HepG2 (cell line): ENCODE measurements around the gene MLX. TPM values are rescaled to one million over a fixed set of nuclear protein-coding genes. Genes with fewer than 3 reads are reported as not detected.

ENCODE experiments used
- ARNT ChIP-seq: fragments of 450-650 bp; IDR thresholded peaks from 2 replicates; pipeline ENCODE4 v1.6.1; 2017
- ATF4 ChIP-seq, 2 experiments: fragments of 450-650 bp in 1 of 2; sonication (generic) in 1 of 2; formaldehyde crosslinking; IDR thresholded peaks; 2 replicates each; pipeline versions ENCODE4 v1.5.0 to v1.8.0; 2020 to 2022; ENCODE audit warnings: mild to moderate bottlenecking in 1 of 2, missing genetic modification reagents in 1 of 2
- FOSL1 ChIP-seq: sonication (generic); formaldehyde crosslinking; IDR thresholded peaks from 2 replicates; pipeline ENCODE4 v1.9.0; 2021; ENCODE audit warnings: missing genetic modification reagents, borderline replicate concordance
- FOXA1 ChIP-seq, 2 experiments: fragments of 450-650 bp in 1 of 2; sonication (generic) in 1 of 2; formaldehyde crosslinking in 1 of 2; IDR thresholded peaks; 2 replicates each; pipeline versions ENCODE4 v1.4.0 to v1.6.1; 2016 to 2020; ENCODE audit warnings: missing genetic modification reagents in 1 of 2
- MIXL1 ChIP-seq: IDR thresholded peaks from 2 replicates; pipeline ENCODE4 v1.6.1; 2016
- PLSCR1 ChIP-seq: sonication (generic); formaldehyde crosslinking; IDR thresholded peaks from 2 replicates; pipeline ENCODE4 v1.5.0; 2020; ENCODE audit warnings: missing genetic modification reagents, mild to moderate bottlenecking, borderline replicate concordance
- RARA ChIP-seq: IDR thresholded peaks from 2 replicates; pipeline ENCODE4 v1.6.1; 2016; ENCODE audit warnings: missing genetic modification reagents, missing compliant biosample characterization
- SAP130 ChIP-seq: IDR thresholded peaks from 2 replicates; pipeline ENCODE4 v1.6.1; 2016; ENCODE audit warnings: low read depth
- ZC3H4 ChIP-seq: sonication (generic); formaldehyde crosslinking; IDR thresholded peaks from 2 replicates; pipeline ENCODE4 v1.4.0; 2020; ENCODE audit warnings: missing genetic modification reagents, borderline replicate concordance
- ZMYM3 ChIP-seq: sonication (generic); formaldehyde crosslinking; IDR thresholded peaks from 2 replicates; pipeline ENCODE4 v1.5.1; 2020; ENCODE audit warnings: mild to moderate bottlenecking, missing genetic modification reagents
- ZNF121 ChIP-seq: sonication (generic); formaldehyde crosslinking; IDR thresholded peaks from 2 replicates; pipeline ENCODE4 v1.5.0; 2020; ENCODE audit warnings: mild to moderate bottlenecking, missing genetic modification reagents
- ZNF160 ChIP-seq: sonication (generic); formaldehyde crosslinking; IDR thresholded peaks from 2 replicates; pipeline ENCODE4 v1.8.0; 2022; ENCODE audit warnings: mild to moderate bottlenecking, inconsistent platforms, missing genetic modification reagents
- ZNF234 ChIP-seq: sonication (generic); formaldehyde crosslinking; conservative IDR thresholded peaks from 2 replicates; pipeline ENCODE4 v1.5.1; 2020; ENCODE audit warnings: mild to moderate bottlenecking, missing genetic modification reagents
- ZNF30 ChIP-seq: sonication (generic); formaldehyde crosslinking; IDR thresholded peaks from 2 replicates; pipeline ENCODE4 v1.5.0; 2020; ENCODE audit warnings: mild to moderate bottlenecking, missing genetic modification reagents
- ZNF570 ChIP-seq: sonication (generic); formaldehyde crosslinking; IDR thresholded peaks from 2 replicates; pipeline ENCODE4 v1.4.0; 2020; ENCODE audit warnings: mild to moderate bottlenecking, missing genetic modification reagents, borderline replicate concordance
- ZNF644 ChIP-seq: IDR thresholded peaks from 2 replicates; pipeline ENCODE4 v1.6.1; 2016; ENCODE audit warnings: low read depth
- ZNF878 ChIP-seq: sonication (generic); formaldehyde crosslinking; IDR thresholded peaks from 2 replicates; pipeline ENCODE4 v1.8.1; 2023; ENCODE audit warnings: mild to moderate bottlenecking, missing genetic modification reagents, moderate library complexity
- polyA plus RNA-seq, 8 experiments: library from polyadenylated mRNA; depleted of rRNA in 3 of 8; stranded (reverse) in 7 of 8; unstranded in 1 of 8; fragments of >200 nt; fragmentation: Illumina TruSeq in 4 of 8; extraction: Trizol in 4 of 8; gene quantifications; 2 replicates each; pipeline versions ENCODE4 v1.2.1 to v1.2.3, GENCODE V29; 2011 to 2016; ENCODE audit warnings: low read depth in 4 of 8, missing spikeins in 1 of 8, mixed read lengths in 1 of 8; ENCODE audit not compliant: insufficient read depth in 1 of 8
- total RNA-seq, 5 experiments: library from RNA; depleted of rRNA; stranded (reverse); fragments of >200 nt; fragmentation: Illumina TruSeq; extraction: Trizol; gene quantifications; 2 replicates each; pipeline ENCODE4 v1.2.3, GENCODE V29; 2016; ENCODE audit warnings: low read depth in 1 of 5
- TF ChIP-seq, protein P1 (sequence below): sonication (generic); formaldehyde crosslinking; IDR thresholded peaks from 2 replicates; pipeline ENCODE4 v1.9.0; 2021; ENCODE audit warnings: mild to moderate bottlenecking, missing genetic modification reagents
- TF ChIP-seq, protein P2 (sequence below): sonication (generic); formaldehyde crosslinking; IDR thresholded peaks from 2 replicates; pipeline ENCODE4 v1.4.0; 2020; ENCODE audit warnings: missing genetic modification reagents, mild to moderate bottlenecking, borderline replicate concordance
- TF ChIP-seq, protein P3 (sequence below): sonication (generic); formaldehyde crosslinking; IDR thresholded peaks from 2 replicates; pipeline ENCODE4 v1.4.0; 2020; ENCODE audit warnings: missing genetic modification reagents

MLX gene
- total and polyA plus RNA-seq, 2 of the 13 experiments (the other 11 are each of a cell fraction or from before 2014, with no cell fraction given) = 38.9 to 74.4 TPM

DNA sequence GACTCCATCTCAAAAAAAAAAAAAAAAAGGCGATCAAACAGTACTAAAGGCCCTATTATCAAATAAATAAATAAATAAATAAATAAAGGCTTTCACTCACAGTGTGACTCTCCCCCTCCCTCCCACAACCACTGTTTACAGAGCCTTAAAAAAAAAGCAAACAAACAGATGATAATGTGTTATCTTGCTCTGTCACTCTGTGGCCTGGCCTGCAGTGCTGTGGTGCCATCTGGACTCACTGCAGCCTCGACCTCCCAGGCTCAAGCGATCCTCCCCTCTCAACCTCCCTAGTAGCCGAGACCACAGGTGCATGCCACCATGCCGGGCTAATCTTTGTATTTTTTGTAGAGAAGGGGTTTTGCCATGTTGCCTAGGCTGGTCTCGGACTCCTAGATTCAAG, 39.0 kb upstream of the MLX start (continued):
- TF ChIP-seq, protein P1, sequence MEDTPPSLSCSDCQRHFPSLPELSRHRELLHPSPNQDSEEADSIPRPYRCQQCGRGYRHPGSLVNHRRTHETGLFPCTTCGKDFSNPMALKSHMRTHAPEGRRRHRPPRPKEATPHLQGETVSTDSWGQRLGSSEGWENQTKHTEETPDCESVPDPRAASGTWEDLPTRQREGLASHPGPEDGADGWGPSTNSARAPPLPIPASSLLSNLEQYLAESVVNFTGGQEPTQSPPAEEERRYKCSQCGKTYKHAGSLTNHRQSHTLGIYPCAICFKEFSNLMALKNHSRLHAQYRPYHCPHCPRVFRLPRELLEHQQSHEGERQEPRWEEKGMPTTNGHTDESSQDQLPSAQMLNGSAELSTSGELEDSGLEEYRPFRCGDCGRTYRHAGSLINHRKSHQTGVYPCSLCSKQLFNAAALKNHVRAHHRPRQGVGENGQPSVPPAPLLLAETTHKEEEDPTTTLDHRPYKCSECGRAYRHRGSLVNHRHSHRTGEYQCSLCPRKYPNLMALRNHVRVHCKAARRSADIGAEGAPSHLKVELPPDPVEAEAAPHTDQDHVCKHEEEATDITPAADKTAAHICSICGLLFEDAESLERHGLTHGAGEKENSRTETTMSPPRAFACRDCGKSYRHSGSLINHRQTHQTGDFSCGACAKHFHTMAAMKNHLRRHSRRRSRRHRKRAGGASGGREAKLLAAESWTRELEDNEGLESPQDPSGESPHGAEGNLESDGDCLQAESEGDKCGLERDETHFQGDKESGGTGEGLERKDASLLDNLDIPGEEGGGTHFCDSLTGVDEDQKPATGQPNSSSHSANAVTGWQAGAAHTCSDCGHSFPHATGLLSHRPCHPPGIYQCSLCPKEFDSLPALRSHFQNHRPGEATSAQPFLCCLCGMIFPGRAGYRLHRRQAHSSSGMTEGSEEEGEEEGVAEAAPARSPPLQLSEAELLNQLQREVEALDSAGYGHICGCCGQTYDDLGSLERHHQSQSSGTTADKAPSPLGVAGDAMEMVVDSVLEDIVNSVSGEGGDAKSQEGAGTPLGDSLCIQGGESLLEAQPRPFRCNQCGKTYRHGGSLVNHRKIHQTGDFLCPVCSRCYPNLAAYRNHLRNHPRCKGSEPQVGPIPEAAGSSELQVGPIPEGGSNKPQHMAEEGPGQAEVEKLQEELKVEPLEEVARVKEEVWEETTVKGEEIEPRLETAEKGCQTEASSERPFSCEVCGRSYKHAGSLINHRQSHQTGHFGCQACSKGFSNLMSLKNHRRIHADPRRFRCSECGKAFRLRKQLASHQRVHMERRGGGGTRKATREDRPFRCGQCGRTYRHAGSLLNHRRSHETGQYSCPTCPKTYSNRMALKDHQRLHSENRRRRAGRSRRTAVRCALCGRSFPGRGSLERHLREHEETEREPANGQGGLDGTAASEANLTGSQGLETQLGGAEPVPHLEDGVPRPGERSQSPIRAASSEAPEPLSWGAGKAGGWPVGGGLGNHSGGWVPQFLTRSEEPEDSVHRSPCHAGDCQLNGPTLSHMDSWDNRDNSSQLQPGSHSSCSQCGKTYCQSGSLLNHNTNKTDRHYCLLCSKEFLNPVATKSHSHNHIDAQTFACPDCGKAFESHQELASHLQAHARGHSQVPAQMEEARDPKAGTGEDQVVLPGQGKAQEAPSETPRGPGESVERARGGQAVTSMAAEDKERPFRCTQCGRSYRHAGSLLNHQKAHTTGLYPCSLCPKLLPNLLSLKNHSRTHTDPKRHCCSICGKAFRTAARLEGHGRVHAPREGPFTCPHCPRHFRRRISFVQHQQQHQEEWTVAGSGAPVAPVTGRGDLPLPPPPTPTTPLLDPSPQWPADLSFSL (CRISPR knock-in tag) = no peak
- TF ChIP-seq ZNF878 (CRISPR knock-in tag) (0 out of 2 replicates have a peak, but pooled peaks have one; percentile 1), ZNF234 (CRISPR knock-in tag) (no peak), FOSL1 (CRISPR knock-in tag) (no peak), ZNF644 (CRISPR knock-in tag) (0 out of 2 replicates have a peak, but pooled peaks have one; percentile 12), ZNF570 (CRISPR knock-in tag) (no peak), RARA (CRISPR knock-in tag) (0 out of 2 replicates have a peak, but pooled peaks have one; percentile 9), ZNF121 (CRISPR knock-in tag) (peak; percentile 37; the same call in 1 of the 2 replicates), MIXL1 (CRISPR knock-in tag) (0 out of 2 replicates have a peak, but pooled peaks have one; percentile 42), FOXA1 (IDR thresholded peaks at IDR 0.05) (no peak), FOXA1 (CRISPR knock-in tag; IDR thresholded peaks at IDR 0.05) (peak; percentile 69), ZMYM3 (CRISPR knock-in tag) (peak; percentile 97), PLSCR1 (CRISPR knock-in tag) (no peak), ZNF30 (CRISPR knock-in tag) (no peak), ZC3H4 (CRISPR knock-in tag) (no peak), SAP130 (CRISPR knock-in tag) (peak; percentile 38; the same call in 1 of the 2 replicates), ZNF160 (no peak), ATF4 (CRISPR knock-in tag; IDR thresholded peaks at IDR 0.05) (0 out of 4 replicates have a peak, but pooled peaks of 1 of the 2 experiments have one; percentile 30), ARNT (no peak)
- TF ChIP-seq, protein P2, sequence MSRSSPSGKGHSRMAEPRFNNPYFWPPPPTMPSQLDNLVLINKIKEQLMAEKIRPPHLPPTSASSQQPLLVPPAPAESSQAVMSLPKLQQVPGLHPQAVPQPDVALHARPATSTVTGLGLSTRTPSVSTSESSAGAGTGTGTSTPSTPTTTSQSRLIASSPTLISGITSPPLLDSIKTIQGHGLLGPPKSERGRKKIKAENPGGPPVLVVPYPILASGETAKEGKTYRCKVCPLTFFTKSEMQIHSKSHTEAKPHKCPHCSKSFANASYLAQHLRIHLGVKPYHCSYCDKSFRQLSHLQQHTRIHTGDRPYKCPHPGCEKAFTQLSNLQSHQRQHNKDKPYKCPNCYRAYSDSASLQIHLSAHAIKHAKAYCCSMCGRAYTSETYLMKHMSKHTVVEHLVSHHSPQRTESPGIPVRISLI (CRISPR knock-in tag) = peak; percentile 92
- TF ChIP-seq, protein P3, sequence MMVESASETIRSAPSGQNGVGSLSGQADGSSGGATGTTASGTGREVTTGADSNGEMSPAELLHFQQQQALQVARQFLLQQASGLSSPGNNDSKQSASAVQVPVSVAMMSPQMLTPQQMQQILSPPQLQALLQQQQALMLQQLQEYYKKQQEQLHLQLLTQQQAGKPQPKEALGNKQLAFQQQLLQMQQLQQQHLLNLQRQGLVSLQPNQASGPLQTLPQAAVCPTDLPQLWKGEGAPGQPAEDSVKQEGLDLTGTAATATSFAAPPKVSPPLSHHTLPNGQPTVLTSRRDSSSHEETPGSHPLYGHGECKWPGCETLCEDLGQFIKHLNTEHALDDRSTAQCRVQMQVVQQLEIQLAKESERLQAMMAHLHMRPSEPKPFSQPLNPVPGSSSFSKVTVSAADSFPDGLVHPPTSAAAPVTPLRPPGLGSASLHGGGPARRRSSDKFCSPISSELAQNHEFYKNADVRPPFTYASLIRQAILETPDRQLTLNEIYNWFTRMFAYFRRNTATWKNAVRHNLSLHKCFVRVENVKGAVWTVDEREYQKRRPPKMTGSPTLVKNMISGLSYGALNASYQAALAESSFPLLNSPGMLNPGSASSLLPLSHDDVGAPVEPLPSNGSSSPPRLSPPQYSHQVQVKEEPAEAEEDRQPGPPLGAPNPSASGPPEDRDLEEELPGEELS (CRISPR knock-in tag) = peak; percentile 85
